SU-DHL-6 (cell line): Measurements from ENCODE around the gene PODNL1.

Experiments used
- EZH2phosphoT487 ChIP-seq: fragments of 200-600 bp; sonication (generic), shearing (Covaris generic); conservative IDR thresholded peaks from 2 replicates; pipeline ENCODE4 v1.6.1; 2018; ENCODE audit warnings: mild to moderate bottlenecking, antibody characterized with exemption, low read length, moderate library complexity, mixed read lengths
- TF ChIP-seq, protein P1 (sequence below): fragments of 200-600 bp; sonication (generic); IDR thresholded peaks from one replicate; pipeline ENCODE4 v1.5.1; 2017; ENCODE audit warnings: antibody characterized with exemption, mild to moderate bottlenecking, low read length, moderate library complexity; ENCODE audit not compliant: insufficient read depth, poor library complexity, severe bottlenecking

DNA sequence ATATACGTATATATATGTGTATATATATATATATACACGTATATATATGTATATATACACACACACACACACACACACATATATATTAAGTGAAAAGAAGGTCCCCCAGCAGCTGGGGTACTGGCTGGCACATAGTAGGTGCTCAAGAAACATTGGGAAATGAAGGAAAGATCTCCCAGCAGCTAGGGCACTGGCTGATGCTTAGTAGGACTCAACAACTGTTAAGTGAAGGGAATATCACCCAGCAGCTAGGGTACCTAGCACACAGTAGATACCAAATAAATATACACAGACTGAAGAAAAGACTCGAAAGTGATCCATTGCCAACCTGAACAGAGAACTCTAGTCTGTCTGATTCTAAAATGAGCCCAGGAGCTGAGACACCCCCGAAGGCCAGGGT lies 12.2 kb downstream of the PODNL1 start:
- TF ChIP-seq, protein P1, sequence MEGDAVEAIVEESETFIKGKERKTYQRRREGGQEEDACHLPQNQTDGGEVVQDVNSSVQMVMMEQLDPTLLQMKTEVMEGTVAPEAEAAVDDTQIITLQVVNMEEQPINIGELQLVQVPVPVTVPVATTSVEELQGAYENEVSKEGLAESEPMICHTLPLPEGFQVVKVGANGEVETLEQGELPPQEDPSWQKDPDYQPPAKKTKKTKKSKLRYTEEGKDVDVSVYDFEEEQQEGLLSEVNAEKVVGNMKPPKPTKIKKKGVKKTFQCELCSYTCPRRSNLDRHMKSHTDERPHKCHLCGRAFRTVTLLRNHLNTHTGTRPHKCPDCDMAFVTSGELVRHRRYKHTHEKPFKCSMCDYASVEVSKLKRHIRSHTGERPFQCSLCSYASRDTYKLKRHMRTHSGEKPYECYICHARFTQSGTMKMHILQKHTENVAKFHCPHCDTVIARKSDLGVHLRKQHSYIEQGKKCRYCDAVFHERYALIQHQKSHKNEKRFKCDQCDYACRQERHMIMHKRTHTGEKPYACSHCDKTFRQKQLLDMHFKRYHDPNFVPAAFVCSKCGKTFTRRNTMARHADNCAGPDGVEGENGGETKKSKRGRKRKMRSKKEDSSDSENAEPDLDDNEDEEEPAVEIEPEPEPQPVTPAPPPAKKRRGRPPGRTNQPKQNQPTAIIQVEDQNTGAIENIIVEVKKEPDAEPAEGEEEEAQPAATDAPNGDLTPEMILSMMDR, result no peak
- TF ChIP-seq EZH2phosphoT487, result no peak
